ENCODE results near the gene BDKRB2. TPM values are rescaled to one million over a fixed set of nuclear protein-coding genes. Genes with fewer than 3 reads are reported as not detected.

The BDKRB2 gene
- total and polyA plus RNA-seq, 2 donors (not counting 1 experiment from before 2014, with no cell fraction given), result not detected

DNA sequence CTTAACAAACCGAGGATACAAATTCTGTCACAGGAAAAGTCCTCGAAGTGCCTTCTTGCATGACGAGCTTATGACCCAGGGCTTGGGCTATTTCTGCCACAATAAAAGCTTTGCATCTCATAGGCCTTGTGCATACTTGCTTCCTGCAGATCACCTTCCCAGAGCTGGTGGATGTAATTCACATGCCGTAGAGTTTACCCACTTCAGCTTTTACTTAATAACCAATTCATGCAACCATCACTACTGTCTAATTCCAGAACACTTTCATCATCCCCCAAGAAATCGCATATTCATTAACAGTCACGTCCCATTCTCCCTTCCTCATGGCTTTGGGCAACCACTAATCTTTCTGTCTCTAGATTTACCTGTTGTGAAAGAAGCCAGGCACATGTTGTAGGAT is 42.4 kb downstream of the BDKRB2 start:
- CTCF ChIA-PET, result no interaction called here
- Mint-ChIP-seq H3K4me1 (no peaks in the 10 kb centered on the region), H3K27ac (no peak overlapping the region), H3K9me3 (ENCODE audit: insufficient read depth) (peaks cover 2% of the 10 kb centered on the region), H3K27me3 (peaks cover 46% of the 10 kb centered on the region), H3K4me3 (no peak overlapping the region)
- DNase-seq, result no peak
- intact Hi-C loops (cut with micrococcal nuclease), result no loop called here
- Histone ChIP-seq H3K79me2 (ENCODE audit: control insufficient read depth, insufficient read depth, low read length) (no peaks in the 10 kb centered on the region), H3K4me3 (ENCODE audit: control extremely low read depth in 1 of 5, extremely low read depth in 1 of 5, insufficient read depth in 1 of 5, low read depth in 2 of 5, low read length in 4 of 5) (no peak overlapping the region), H2AFZ (ENCODE audit: insufficient read depth, low read depth, low read length, poor library complexity, severe bottlenecking) (no peak overlapping the region), H3K27me3 (replicated peaks in 1 of 4; ENCODE audit: control extremely low read depth in 1 of 4, control insufficient read depth in 3 of 4, insufficient read depth in 4 of 4, low read length in 3 of 4) (peaks cover 0 to 17% (median 0%) of the 10 kb centered on the region in 4 experiments), H4K20me1 (ENCODE audit: control insufficient read depth, insufficient read depth, low read length, poor library complexity, severe bottlenecking) (no peaks in the 10 kb centered on the region), H3K9me3 (ENCODE audit: control extremely low read depth in 1 of 3, control insufficient read depth in 2 of 3, insufficient read depth in 1 of 3, low read length in 2 of 3) (peaks cover 0 to 17% (median 0%) of the 10 kb centered on the region in 3 donors), H3K4me2 (replicated peaks; ENCODE audit: low read depth, low read length, poor library complexity, severe bottlenecking) (no peak overlapping the region), H3K4me1 (ENCODE audit: control insufficient read depth in 2 of 2, insufficient read depth in 2 of 2, low read length in 2 of 2) (no peaks in the 10 kb centered on the region), H3K36me3 (replicated peaks in 1 of 2; ENCODE audit: control extremely low read depth in 1 of 2, control insufficient read depth in 1 of 2, extremely low read depth in 1 of 2, insufficient read depth in 2 of 2, low read length in 1 of 2) (no peaks in the 10 kb centered on the region), H3K9ac (ENCODE audit: low read length) (no peak overlapping the region), H3K27ac (ENCODE audit: low read length in 2 of 2) (no peak overlapping the region)
- no peak for ATAC-seq (ENCODE audit: low read depth)
- POLR2A ChIA-PET, result no interaction called here
- 94% methylated on average over 4 of the region's 6 CpGs for WGBS (ENCODE audit: insufficient coverage)
- TF ChIP-seq, protein P1, sequence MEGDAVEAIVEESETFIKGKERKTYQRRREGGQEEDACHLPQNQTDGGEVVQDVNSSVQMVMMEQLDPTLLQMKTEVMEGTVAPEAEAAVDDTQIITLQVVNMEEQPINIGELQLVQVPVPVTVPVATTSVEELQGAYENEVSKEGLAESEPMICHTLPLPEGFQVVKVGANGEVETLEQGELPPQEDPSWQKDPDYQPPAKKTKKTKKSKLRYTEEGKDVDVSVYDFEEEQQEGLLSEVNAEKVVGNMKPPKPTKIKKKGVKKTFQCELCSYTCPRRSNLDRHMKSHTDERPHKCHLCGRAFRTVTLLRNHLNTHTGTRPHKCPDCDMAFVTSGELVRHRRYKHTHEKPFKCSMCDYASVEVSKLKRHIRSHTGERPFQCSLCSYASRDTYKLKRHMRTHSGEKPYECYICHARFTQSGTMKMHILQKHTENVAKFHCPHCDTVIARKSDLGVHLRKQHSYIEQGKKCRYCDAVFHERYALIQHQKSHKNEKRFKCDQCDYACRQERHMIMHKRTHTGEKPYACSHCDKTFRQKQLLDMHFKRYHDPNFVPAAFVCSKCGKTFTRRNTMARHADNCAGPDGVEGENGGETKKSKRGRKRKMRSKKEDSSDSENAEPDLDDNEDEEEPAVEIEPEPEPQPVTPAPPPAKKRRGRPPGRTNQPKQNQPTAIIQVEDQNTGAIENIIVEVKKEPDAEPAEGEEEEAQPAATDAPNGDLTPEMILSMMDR (IDR thresholded peaks at IDR 0.05), result no peak
- no peak for TF ChIP-seq EZH2 (IDR thresholded peaks at IDR 0.05; ENCODE audit: borderline replicate concordance, insufficient read depth, low read depth, low read length, poor library complexity, severe bottlenecking)

DNA sequence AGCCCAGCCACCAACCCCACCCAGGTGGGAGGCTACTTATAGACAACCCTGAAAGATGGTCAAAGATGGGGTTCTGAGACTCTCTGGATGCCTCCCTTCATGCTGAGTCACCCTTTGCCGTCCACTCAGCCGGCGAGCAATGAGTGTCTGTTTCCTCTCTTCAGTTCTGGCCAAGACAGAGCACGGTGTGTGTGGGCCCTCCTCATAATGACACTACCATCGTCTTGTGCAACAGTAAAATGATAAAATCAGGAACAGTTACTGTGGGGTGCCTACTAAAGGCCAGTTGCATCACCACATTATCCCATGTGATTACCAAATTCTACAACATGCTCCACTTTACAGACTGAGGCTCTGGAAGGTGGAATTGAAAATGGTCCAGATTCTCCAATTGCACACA is 44.4 kb downstream of the BDKRB2 start:
- CTCF ChIA-PET, result interaction anchor here (0.7 kb wide), 1 partner anchor 32 kb away, joined by 4 read pairs; no protein-coding TSS in a partner anchor

More for the DNA sequence above, 44.4 kb downstream of the BDKRB2 start:
- H3K9me3 ChIP-seq (ENCODE audit: control extremely low read depth in 1 of 3, control insufficient read depth in 2 of 3, insufficient read depth in 1 of 3, low read length in 2 of 3), result peaks cover 0 to 3% (median 0%) of the 10 kb centered on the region in 3 donors
- Mint-ChIP-seq H3K27ac (no peak overlapping the region), H3K27me3 (peaks cover 56% of the 10 kb centered on the region), H3K4me3 (no peak overlapping the region), H3K9me3 (ENCODE audit: insufficient read depth) (peaks cover 2% of the 10 kb centered on the region), H3K4me1 (no peaks in the 10 kb centered on the region)
- H3K4me1 ChIP-seq (ENCODE audit: control insufficient read depth in 2 of 2, insufficient read depth in 2 of 2, low read length in 2 of 2), result no peaks in the 10 kb centered on the region
- POLR2A ChIA-PET, result no interaction called here
- ATAC-seq (ENCODE audit: low read depth) (no peak), DNase-seq (no peak)
- H3K4me3 ChIP-seq (ENCODE audit: control extremely low read depth in 1 of 5, extremely low read depth in 1 of 5, insufficient read depth in 1 of 5, low read depth in 2 of 5, low read length in 4 of 5), result no peak overlapping the region
- no peak overlapping the region for H3K27ac ChIP-seq (ENCODE audit: low read length in 2 of 2)
- H3K79me2 ChIP-seq (ENCODE audit: control insufficient read depth, insufficient read depth, low read length), result no peaks in the 10 kb centered on the region
- no peak overlapping the region for H3K9ac ChIP-seq (ENCODE audit: low read length)
- no peak overlapping the region for H2AFZ ChIP-seq (ENCODE audit: insufficient read depth, low read depth, low read length, poor library complexity, severe bottlenecking)
- intact Hi-C loops (cut with micrococcal nuclease), result no loop called here
- H3K4me2 ChIP-seq (replicated peaks; ENCODE audit: low read depth, low read length, poor library complexity, severe bottlenecking), result no peak overlapping the region
- H3K36me3 ChIP-seq (replicated peaks in 1 of 2; ENCODE audit: control extremely low read depth in 1 of 2, control insufficient read depth in 1 of 2, extremely low read depth in 1 of 2, insufficient read depth in 2 of 2, low read length in 1 of 2), result no peaks in the 10 kb centered on the region
- no peaks in the 10 kb centered on the region for H4K20me1 ChIP-seq (ENCODE audit: control insufficient read depth, insufficient read depth, low read length, poor library complexity, severe bottlenecking)
- H3K27me3 ChIP-seq (replicated peaks in 1 of 4; ENCODE audit: control extremely low read depth in 1 of 4, control insufficient read depth in 3 of 4, insufficient read depth in 4 of 4, low read length in 3 of 4), result peaks cover 0 to 17% (median 0%) of the 10 kb centered on the region in 4 experiments
- TF ChIP-seq, protein P1 (IDR thresholded peaks at IDR 0.05), result no peak
- TF ChIP-seq EZH2 (IDR thresholded peaks at IDR 0.05; ENCODE audit: borderline replicate concordance, insufficient read depth, low read depth, low read length, poor library complexity, severe bottlenecking), result no peak
- 74% methylated on average over 3 of the region's 5 CpGs for WGBS (ENCODE audit: insufficient coverage)

Data from B cell (primary cell).